ENCODE results near the gene LITAF.
"Not testable (repeated sequence)": the region's sequence is repeated elsewhere in the genome, so short reads cannot be mapped to it uniquely, and the experiment has no call there.

- TF ChIP-seq EZH2phosphoT487 (IDR thresholded peaks at IDR 0.05; ENCODE audit: insufficient read depth, low read depth); EZH2 (IDR thresholded peaks at IDR 0.05; ENCODE audit: insufficient read depth, poor library complexity, severe bottlenecking): not testable (repeated sequence)
These were observed 28.4 kb downstream of the LITAF start for GRCh38 chr16:11558308-11558823.
